Endothelial cell of umbilical vein (primary cell): Measurements from ENCODE around the gene LARGE1. TPM values are rescaled to one million over a fixed set of nuclear protein-coding genes. Genes with fewer than 3 reads are reported as not detected.

Experiments used
- BruUV-seq: library from RNA; stranded (reverse); fragments of 400-500 nt; replicated peaks from 2 replicates; lab custom pipeline; 2021; lab: Mats Ljungman, UMichigan
- CTCF ChIA-PET: fragments of 300-600, 350-600 bp; sonication (Branson Sonifier 250); formaldehyde crosslinking; loops from one replicate; lab custom pipeline; 2021; ENCODE audit warnings: antibody characterized with exemption, inconsistent platforms; lab: Charles Lee
- POLR2A ChIA-PET: fragments of 300-600, 350-600 bp; sonication (Branson Sonifier 250); formaldehyde crosslinking; loops from one replicate; lab custom pipeline; 2021; ENCODE audit warnings: antibody characterized with exemption, inconsistent platforms; lab: Charles Lee
- DNase-seq: peaks from one replicate; pipeline ENCODE4 v3.0.0-alpha.2; 2011; ENCODE audit warnings: low read depth, low spot score
- FAIRE-seq: peaks from 2 replicates; lab custom pipeline; 2011; peaks lifted over from hg19 to GRCh38; lab: Jason Lieb, UNC
- H2AFZ ChIP-seq: 2 replicates; pipeline ENCODE4 v1.6.0; 2012; ENCODE audit warnings: low read depth, low read length, control low read depth, inconsistent platforms
- H3K27ac ChIP-seq: 2 replicates; pipeline ENCODE4 v1.5.1; 2011; ENCODE audit warnings: low read depth, mild to moderate bottlenecking, control low read depth, low read length, moderate library complexity; ENCODE audit not compliant: insufficient read depth
- H3K27me3 ChIP-seq, 2 experiments: 2 replicates each; pipeline versions ENCODE4 v1.6.0 to v1.6.1; 2011; ENCODE audit warnings: low read length in 2 of 2, mixed read lengths in 1 of 2; ENCODE audit not compliant: control insufficient read depth in 2 of 2, insufficient read depth in 2 of 2
- H3K36me3 ChIP-seq, 2 experiments: 2 replicates in 1 of 2; 3 replicates in 1 of 2; pipeline ENCODE4 v1.5.1; 2011; ENCODE audit warnings: low read length in 2 of 2, mild to moderate bottlenecking in 1 of 2, moderate library complexity in 1 of 2; ENCODE audit not compliant: control insufficient read depth in 2 of 2, insufficient read depth in 2 of 2; ENCODE audit errors: extremely low read depth in 1 of 2
- H3K4me1 ChIP-seq: 3 replicates; pipeline ENCODE4 v1.5.1; 2011; ENCODE audit warnings: mild to moderate bottlenecking, low read length; ENCODE audit not compliant: control insufficient read depth, insufficient read depth; ENCODE audit errors: extremely low read depth
- H3K4me2 ChIP-seq: 2 replicates; pipeline ENCODE4 v1.6.1; 2011; ENCODE audit warnings: low read length, control low read depth, mixed read lengths; ENCODE audit not compliant: insufficient read depth
- H3K4me3 ChIP-seq, 3 experiments: fragments of 200-600 bp in 1 of 3; sonication (generic), shearing (Covaris generic) in 1 of 3; replicated peaks in 1 of 3; 2 replicates each; pipeline ENCODE4 v1.5.1; 2011 to 2016; ENCODE audit warnings: control low read depth in 3 of 3, low read length in 3 of 3, mild to moderate bottlenecking in 2 of 3, inconsistent platforms in 1 of 3, low read depth in 1 of 3, moderate library complexity in 1 of 3; ENCODE audit not compliant: insufficient read depth in 1 of 3
- H3K79me2 ChIP-seq: 2 replicates; pipeline ENCODE4 v1.6.0; 2012; ENCODE audit warnings: low read length, inconsistent platforms; ENCODE audit not compliant: control insufficient read depth, insufficient read depth
- H3K9ac ChIP-seq: replicated peaks from 2 replicates; pipeline ENCODE3; 2011; ENCODE audit warnings: low read length, control low read depth; ENCODE audit not compliant: insufficient read depth; ENCODE audit errors: extremely low read depth
- H3K9me1 ChIP-seq: replicated peaks from 3 replicates; pipeline ENCODE4 v1.6.0; 2011; ENCODE audit warnings: mild to moderate bottlenecking, low read length; ENCODE audit not compliant: control insufficient read depth, insufficient read depth; ENCODE audit errors: extremely low read depth
- H3K9me3 ChIP-seq: replicated peaks from 2 replicates; pipeline ENCODE4 v1.5.1; 2012; ENCODE audit warnings: low read length, inconsistent platforms; ENCODE audit not compliant: control insufficient read depth, insufficient read depth
- H4K20me1 ChIP-seq: replicated peaks from 2 replicates; pipeline ENCODE3; 2011; ENCODE audit warnings: mild to moderate bottlenecking, low read length; ENCODE audit not compliant: control insufficient read depth, insufficient read depth; ENCODE audit errors: extremely low read depth
- CTCF ChIP-seq, 2 donors: IDR thresholded peaks; 1 replicate in 1 of 2; 2 replicates in 1 of 2; pipeline ENCODE4 v1.5.1; 2011; ENCODE audit warnings: low read length in 2 of 2, mild to moderate bottlenecking in 2 of 2, moderate library complexity in 2 of 2, control low read depth in 1 of 2, inconsistent platforms in 1 of 2, low read depth in 1 of 2; ENCODE audit not compliant: insufficient read depth in 1 of 2; ENCODE audit errors: extremely low read depth in 1 of 2
- EZH2 ChIP-seq: IDR thresholded peaks from 2 replicates; pipeline ENCODE4 v1.6.1; 2012; ENCODE audit warnings: borderline replicate concordance, low read depth, mild to moderate bottlenecking, moderate library complexity, low read length, inconsistent platforms; ENCODE audit not compliant: severe bottlenecking
- FOS ChIP-seq: IDR thresholded peaks from 2 replicates; pipeline ENCODE4 v1.6.1; 2011; ENCODE audit warnings: mild to moderate bottlenecking, low read length, moderate library complexity, borderline replicate concordance; ENCODE audit not compliant: insufficient read depth
- GATA2 ChIP-seq: IDR thresholded peaks from 2 replicates; pipeline ENCODE4 v1.7.0; 2011; ENCODE audit warnings: low read depth, mild to moderate bottlenecking, moderate library complexity, mixed read lengths, low read length; ENCODE audit not compliant: insufficient read length, insufficient read depth
- JUN ChIP-seq: IDR thresholded peaks from 2 replicates; pipeline ENCODE4 v1.6.1; 2011; ENCODE audit warnings: borderline replicate concordance, low read depth; ENCODE audit not compliant: insufficient read length, insufficient read depth
- MYC ChIP-seq: IDR thresholded peaks from one replicate; pipeline ENCODE4 v1.6.1; 2011; ENCODE audit warnings: mild to moderate bottlenecking, low read depth, low read length
- POLR2A ChIP-seq: IDR thresholded peaks from 2 replicates; pipeline ENCODE4 v1.6.1; 2012; ENCODE audit warnings: low read depth, mild to moderate bottlenecking, control low read depth, low read length
- POLR2AphosphoS5 ChIP-seq: IDR thresholded peaks from 2 replicates; pipeline ENCODE4 v1.6.1; 2012; ENCODE audit warnings: low read depth, mild to moderate bottlenecking, control low read depth, low read length, moderate library complexity; ENCODE audit not compliant: insufficient read depth
- dilution Hi-C: fragments of 300-500 bp; cut with MboI; formaldehyde crosslinking; loops from one replicate; pipeline ENCODE4 v1.15.0; 2019; ENCODE audit warnings: low sequenced_read_pairs; ENCODE audit not compliant: extremely low pct_ligation_motif_present
- intact Hi-C: fragments of 100-400 bp; cut with micrococcal nuclease; formaldehyde crosslinking; loops from one replicate; pipeline ENCODE4 v1.10.0; 2022
- polyA plus RNA-seq, 4 experiments: library from polyadenylated mRNA; depleted of rRNA in 3 of 4; stranded (reverse) in 3 of 4; unstranded in 1 of 4; fragments of >200 nt; gene quantifications; 2 replicates each; pipeline versions ENCODE4 v1.2.1 to v1.2.3, GENCODE V29; 2011 to 2012; ENCODE audit warnings: missing spikeins in 1 of 4
- total RNA-seq: library from RNA; stranded (reverse); gene quantifications from 2 replicates; pipeline ENCODE4 v1.2.3, GENCODE V29; 2021
- TF ChIP-seq, protein P1 (sequence below): IDR thresholded peaks from 2 replicates; pipeline ENCODE4 v1.6.1; 2011; ENCODE audit not compliant: insufficient read depth, insufficient read length

LARGE1 gene
- total and polyA plus RNA-seq, 2 donors (not counting 3 experiments of a cell fraction or from before 2014, with no cell fraction given), result 0.95 to 4.4 TPM

DNA sequence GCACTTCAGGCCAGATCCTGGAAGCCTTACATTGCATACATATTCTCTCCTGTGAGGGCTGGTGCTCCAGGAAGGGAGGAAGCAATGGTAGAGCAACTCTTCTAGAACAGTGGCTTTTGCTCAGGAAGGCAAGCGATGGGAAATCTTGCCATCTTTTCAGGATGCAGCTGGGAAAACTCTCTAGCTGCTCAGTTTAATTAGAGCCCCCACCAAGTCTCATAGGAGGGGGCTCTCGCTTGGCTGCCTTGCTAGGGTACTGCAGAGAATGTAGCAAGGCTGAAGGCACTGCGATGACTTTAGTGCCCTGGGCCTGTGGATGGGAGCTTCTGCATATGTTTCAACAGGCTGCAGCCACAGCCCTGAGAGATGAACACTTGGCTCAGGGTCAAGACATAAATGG lies 504.9 kb downstream of the LARGE1 start:
- intact Hi-C loops (no loop called here), dilution Hi-C loops (no loop called here)
- Histone ChIP-seq H3K36me3 (no peaks in the 10 kb centered on the region), H3K9me3 (peaks cover 10% of the 10 kb centered on the region), H3K4me3 (no peak overlapping the region), H3K79me2 (no peaks in the 10 kb centered on the region), H3K27ac (no peak overlapping the region), H2AFZ (no peak overlapping the region), H4K20me1 (no peaks in the 10 kb centered on the region), H3K9ac (no peak overlapping the region), H3K4me1 (no peaks in the 10 kb centered on the region), H3K27me3 (no peaks in the 10 kb centered on the region), H3K4me2 (no peak overlapping the region), H3K9me1 (no peaks in the 10 kb centered on the region)
- POLR2A ChIA-PET, result no interaction called here
- DNase-seq (no peak), FAIRE-seq (no peak)
- CTCF ChIA-PET, result no interaction called here
- BruUV-seq, result no TSS peak
- TF ChIP-seq EZH2 (no peak), CTCF (IDR thresholded peaks at IDR 0.05; ENCODE audit: extremely low read depth in 1 of 2, insufficient read depth in 1 of 2, low read depth in 1 of 2, low read length in 2 of 2) (no peak), POLR2AphosphoS5 (no peak), FOS (no peak), JUN (no peak), GATA2 (no peak), POLR2A (no peak), MYC (no peak)
- TF ChIP-seq, protein P1, sequence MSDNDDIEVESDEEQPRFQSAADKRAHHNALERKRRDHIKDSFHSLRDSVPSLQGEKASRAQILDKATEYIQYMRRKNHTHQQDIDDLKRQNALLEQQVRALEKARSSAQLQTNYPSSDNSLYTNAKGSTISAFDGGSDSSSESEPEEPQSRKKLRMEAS, result no peak
